AG08395 (cell line): ENCODE measurements around the gene MCRS1.

Experiments used
- DNase-seq: peaks from one replicate; pipeline ENCODE4 v3.0.0; 2012; ENCODE audit warnings: mixed read lengths, low spot score

Gene MCRS1

DNA sequence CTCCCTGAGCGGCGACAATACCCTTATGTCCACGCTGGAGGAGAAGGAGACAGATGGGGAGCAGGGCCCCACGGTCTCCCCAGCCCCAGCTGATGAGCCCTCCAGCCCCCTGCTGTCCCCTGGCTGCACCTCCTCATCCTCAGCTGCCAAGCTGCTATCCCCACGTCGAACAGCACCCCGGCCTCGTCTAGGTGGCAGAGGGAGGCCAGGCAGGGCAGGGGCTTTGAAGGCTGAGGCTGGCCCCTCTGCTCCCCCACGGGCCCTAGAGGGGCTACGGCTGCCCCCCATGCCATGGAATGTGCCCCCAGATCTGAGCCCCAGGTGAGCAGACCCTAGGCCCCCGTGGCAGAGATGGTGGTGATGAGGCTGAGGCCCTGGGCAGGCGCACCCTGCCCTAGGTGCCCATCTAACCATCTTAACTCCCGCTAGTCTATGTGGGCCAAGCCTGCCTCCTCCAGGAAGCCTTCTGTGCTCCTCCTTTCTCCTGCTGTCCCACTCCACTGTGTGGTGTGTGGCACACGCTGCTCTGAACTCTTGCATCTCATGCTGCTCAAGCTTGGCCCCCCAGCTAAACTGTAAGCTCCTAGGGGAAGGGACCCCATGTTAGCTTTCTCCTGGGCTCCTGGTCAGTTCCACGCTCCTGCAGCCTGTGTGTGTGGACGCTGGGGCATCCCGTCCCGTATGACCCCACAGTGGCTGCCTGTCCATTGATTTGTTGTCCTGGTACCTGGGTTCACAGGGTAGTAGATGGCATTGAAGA is 12.1 kb downstream of the MCRS1 start:
- DNase-seq: no peak

DNA sequence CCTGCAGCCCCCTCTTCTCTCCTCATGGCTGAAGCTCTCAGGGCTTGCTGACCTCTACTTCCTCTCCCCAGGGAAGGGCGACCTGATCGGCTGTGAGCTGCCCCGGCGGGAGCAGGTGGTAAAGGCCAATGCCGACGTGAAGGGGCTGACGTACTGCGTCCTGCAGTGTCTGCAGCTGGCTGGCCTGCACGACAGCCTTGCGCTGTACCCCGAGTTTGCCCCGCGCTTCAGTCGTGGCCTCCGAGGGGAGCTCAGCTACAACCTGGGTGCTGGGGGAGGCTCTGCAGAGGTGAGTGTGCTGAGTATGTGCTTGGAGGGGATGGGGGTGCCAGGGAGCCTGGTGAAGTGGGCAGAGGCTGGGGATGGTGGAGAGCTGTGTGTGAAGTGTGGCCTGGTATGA is 13.7 kb downstream of the MCRS1 start:
- no peak for DNase-seq

DNA sequence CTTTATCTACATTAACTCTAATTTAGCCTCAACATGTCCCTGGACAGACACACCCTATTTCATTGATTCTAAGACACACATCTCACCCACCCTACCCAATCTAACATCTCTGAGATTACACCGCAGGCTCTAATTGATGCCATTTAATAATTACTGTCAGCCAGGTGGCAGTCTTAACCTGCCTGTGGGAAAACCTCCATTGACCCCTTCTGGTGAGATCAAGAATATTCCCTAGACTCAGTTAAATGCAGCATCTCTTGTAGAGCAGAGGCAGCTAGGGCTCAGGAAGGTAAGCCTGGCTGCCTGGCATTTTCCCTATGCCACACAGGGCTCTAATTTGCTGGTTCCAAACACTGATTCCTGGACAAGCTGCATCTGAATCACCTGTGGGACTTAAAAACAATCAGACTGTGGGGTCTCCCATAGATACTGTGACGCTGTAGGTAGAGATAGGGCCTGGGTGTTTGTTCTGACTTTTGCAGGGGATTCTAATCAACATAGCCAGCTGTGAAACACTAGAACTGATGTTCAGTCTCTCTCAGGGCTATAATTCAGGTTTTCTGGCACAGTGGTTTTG is 14.3 kb downstream of the MCRS1 start:
- no peak for DNase-seq

DNA sequence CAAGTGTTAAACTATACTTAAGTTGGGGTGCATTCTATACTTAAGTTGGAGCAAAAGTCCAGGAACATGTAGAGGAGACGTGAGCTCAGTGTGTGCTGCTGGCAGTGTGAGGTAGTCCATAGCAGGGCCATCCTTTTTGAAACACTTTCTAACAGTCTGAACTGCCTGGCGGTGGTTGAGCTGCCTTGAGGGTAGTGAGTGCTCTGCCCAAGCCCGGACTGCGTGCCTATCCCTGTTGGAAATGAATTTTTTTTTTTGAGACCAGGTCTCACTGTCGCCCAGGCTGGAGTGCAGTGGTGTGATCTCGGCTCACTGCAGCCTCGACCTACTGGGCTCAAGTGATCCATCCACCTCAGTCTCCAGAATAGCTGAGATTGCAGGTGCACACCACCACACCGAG is 15.0 kb downstream of the MCRS1 start:
- no peak for DNase-seq

DNA sequence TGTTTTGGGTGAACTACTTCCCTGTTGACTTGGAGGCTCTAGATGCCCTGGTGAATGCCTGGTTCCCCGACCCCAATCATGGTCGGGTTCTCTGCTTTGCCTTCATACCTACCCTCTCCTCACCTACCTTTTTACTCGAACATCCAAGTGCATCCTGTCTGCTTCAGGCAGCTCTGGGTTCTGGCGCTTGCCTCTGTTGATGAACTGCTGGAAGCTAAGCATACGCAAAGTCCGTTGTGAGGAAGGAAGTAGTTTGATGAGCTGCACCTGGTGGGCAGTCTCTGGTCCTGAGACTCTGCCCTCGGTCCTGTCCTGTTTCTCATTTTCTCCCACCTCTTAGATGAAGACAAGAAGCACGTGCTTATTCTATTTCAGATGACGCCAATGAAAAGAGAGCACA is 15.5 kb downstream of the MCRS1 start:
- no peak for DNase-seq

DNA sequence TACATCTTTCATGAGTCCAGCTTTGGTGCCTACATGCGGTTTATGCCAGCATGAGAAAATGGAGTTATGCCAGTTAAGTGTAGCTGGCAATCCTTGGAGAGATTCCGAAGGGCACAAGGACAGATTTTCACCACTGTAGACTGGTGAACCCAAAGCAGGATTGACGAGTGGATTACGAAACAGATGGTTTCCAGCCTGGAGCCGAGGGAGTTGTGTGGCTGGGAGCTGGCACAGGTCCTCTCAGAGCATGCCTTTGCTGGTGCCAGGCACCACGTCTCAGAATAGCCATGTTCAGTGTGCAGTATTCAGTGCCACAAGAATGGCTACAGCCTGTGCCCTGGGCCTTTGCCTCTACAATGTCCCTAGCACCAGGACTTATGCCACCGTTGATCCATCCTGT is 15.9 kb downstream of the MCRS1 start:
- peak; percentile 43 for DNase-seq

GRCh38 chr12:49550693-49551252 is 17.2 kb downstream of the MCRS1 start:
- DNase-seq: no peak

GRCh38 chr12:49549735-49550692 is 17.9 kb downstream of the MCRS1 start:
- no peak for DNase-seq

- DNase-seq: peak; percentile 32
Observed at GRCh38 chr12:49548822-49549648, 18.9 kb downstream of the MCRS1 start.

DNA sequence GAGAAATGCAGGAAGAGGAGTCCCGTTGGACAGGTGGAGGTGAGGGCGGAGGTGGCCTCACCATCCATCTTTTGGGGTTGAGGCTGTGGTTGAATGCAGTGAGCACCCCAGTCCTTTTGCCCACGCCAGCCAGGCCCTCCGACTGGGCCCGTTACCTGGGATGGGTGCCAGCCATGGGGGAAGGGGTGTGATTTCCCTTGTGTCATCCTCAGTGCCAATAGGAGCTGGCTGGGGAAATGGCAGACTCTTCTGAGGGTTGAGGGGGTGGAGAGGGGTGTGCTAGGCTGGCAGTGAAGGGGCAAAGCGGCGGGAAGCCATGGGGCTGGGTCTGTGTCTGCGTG is 19.5 kb downstream of the MCRS1 start:
- DNase-seq: no peak

GRCh38 chr12:49547090-49547690 is 20.8 kb downstream of the MCRS1 start:
- no peak for DNase-seq

- no peak for DNase-seq
Observed at GRCh38 chr12:49546481-49546880, 21.5 kb downstream of the MCRS1 start.

GRCh38 chr12:49545815-49546214 is 22.1 kb downstream of the MCRS1 start:
- no peak for DNase-seq

GRCh38 chr12:49543914-49544815 is 23.8 kb downstream of the MCRS1 start:
- DNase-seq: no peak

DNA sequence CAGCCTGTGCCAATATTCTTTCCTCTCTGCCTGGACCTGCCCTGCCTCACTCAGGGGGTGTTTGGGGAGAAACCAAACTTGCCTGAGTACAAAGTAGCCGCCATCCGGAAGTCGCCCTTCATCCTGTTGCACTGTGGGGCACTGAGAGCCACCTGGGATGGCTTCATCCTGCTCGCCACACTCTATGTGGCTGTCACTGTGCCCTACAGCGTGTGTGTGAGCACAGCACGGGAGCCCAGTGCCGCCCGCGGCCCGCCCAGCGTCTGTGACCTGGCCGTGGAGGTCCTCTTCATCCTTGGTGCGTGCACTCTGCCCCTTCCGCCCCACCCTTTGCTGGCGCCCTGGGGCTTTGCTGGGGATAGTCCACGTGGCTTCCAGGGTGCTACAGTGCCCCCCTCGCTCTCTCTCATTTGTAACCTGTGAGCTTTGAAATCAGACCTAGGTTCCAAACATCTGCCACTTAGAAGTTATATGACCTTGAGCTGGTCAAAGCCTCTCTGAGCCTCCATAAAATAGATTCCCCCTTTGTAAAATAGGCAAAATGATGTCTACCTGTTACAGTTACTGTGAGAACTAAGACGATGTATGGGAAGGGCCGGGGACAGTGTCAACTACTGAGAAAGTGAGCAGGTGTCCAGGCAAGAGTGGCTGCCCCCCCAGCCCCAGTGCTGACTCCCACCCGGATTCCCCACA is 24.6 kb downstream of the MCRS1 start:
- DNase-seq: no peak

- no peak for DNase-seq
Observed at GRCh38 chr12:49542592-49543160, 25.3 kb downstream of the MCRS1 start.

DNA sequence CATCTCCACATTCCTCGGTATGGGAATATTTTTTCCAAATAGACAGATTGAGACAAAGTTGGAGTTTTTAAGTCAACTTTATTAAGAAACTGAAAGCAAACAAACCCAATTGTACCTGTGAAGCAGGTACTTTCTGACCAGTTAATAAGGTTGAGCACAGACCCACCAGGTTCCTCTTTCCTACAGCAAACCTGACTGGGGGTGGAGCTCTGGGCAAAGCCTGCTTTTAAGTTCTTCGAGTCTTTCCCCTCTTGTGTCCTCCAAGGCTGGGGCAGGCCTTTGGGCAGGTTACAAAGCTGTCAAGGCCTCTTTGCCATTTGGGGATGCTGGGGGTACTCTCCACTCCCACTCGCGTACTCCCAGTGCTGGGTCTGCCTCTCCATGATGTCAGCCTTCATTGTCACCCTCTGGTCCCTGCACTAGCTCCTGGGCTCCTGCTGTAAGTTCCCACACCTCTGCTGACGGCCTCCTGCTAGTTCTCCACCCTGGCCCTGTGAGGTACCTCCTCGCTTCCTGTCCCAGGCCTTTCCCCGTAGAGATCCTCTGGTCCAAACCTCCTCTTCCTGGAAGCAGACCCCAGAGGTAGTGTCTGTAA is 25.9 kb downstream of the MCRS1 start:
- no peak for DNase-seq

DNA sequence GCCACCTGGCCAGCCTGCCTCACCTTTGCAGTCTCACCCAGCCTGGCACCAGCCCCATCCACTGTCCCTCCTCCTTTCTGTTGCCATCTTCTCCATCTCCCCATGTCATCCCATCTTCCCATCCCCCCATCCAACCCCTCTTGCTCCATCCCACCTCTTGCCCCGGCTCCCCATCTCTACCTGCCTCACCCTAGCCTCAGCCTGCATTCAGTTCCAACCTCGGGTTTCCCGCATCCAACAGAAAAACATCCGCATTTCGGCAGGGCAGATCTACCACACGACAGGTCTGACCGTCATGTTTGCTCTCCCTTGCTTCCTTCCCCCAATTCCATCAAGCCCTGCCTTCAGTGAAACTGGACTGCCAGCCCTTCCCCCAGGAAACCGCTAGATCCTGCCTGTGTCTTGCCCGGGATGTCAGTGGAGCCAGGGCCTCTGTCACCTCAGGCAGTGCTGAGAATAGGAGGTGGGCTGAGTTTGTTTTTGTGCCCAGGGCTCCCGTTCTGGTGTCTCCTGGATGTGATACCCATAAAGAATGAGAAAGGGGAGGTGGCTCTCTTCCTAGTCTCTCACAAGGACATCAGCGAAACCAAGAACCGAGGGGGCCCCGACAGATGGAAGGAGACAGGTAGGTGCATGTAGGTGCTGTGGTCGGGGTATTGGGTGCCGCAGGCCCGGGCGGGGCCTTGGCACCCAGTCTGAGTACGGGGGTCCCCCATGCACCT is 26.6 kb downstream of the MCRS1 start:
- DNase-seq: no peak
